Astrocyte (in vitro differentiated cells and primary cell): Measurements from ENCODE around the gene USP15. TPM values are rescaled to one million over a fixed set of nuclear protein-coding genes. Genes with fewer than 3 reads are reported as not detected.

Experiments used
- DNase-seq: peaks from one replicate; pipeline ENCODE4 v3.0.0-alpha.2; 2010; ENCODE audit warnings: low read depth
- FAIRE-seq: peaks from 2 replicates; lab custom pipeline; 2011; peaks lifted over from hg19 to GRCh38; lab: Jason Lieb, UNC
- H2AFZ ChIP-seq: 2 replicates; pipeline ENCODE4 v1.6.0; 2012; ENCODE audit warnings: low read depth, low read length, inconsistent platforms
- H3K27ac ChIP-seq: 2 replicates; pipeline ENCODE4 v1.5.1; 2011; ENCODE audit warnings: low read depth, low read length, inconsistent platforms
- H3K27me3 ChIP-seq: 2 replicates; pipeline ENCODE4 v1.6.0; 2011; ENCODE audit warnings: low read length, inconsistent platforms; ENCODE audit not compliant: insufficient read depth
- H3K36me3 ChIP-seq: 2 replicates; pipeline ENCODE4 v1.5.1; 2011; ENCODE audit warnings: low read length, inconsistent platforms; ENCODE audit not compliant: insufficient read depth
- H3K4me1 ChIP-seq: 2 replicates; pipeline ENCODE4 v1.5.1; 2011; ENCODE audit warnings: low read length, inconsistent platforms; ENCODE audit not compliant: insufficient read depth
- H3K4me2 ChIP-seq: 2 replicates; pipeline ENCODE4 v1.6.0; 2012; ENCODE audit warnings: low read length, inconsistent platforms
- H3K4me3 ChIP-seq: 2 replicates; pipeline ENCODE4 v1.5.1; 2011; ENCODE audit warnings: low read depth, mild to moderate bottlenecking, low read length, inconsistent platforms; ENCODE audit not compliant: insufficient read depth
- H3K79me2 ChIP-seq: 2 replicates; pipeline ENCODE4 v1.6.0; 2012; ENCODE audit warnings: mild to moderate bottlenecking, low read length, inconsistent platforms; ENCODE audit not compliant: insufficient read depth
- H3K9ac ChIP-seq: 2 replicates; pipeline ENCODE4 v1.6.0; 2012; ENCODE audit warnings: mild to moderate bottlenecking, low read length, inconsistent platforms
- H3K9me3 ChIP-seq: 2 replicates; pipeline ENCODE4 v1.5.1; 2012; ENCODE audit warnings: low read depth, mild to moderate bottlenecking, low read length, inconsistent platforms; ENCODE audit not compliant: insufficient read depth
- H4K20me1 ChIP-seq: 2 replicates; pipeline ENCODE4 v1.6.0; 2012; ENCODE audit warnings: low read length, inconsistent platforms; ENCODE audit not compliant: insufficient read depth
- H3K27ac Mint-ChIP-seq: one replicate; pipeline ENCODE4 v1.8.0; 2021; ENCODE audit warnings: mild to moderate bottlenecking, mixed read lengths; ENCODE audit not compliant: unreplicated experiment
- H3K27me3 Mint-ChIP-seq: one replicate; pipeline ENCODE4 v1.8.0; 2021; ENCODE audit warnings: low read depth, mixed read lengths; ENCODE audit not compliant: unreplicated experiment
- H3K36me3 Mint-ChIP-seq: one replicate; pipeline ENCODE4 v1.8.0; 2021; ENCODE audit warnings: low read depth, mixed read lengths; ENCODE audit not compliant: unreplicated experiment
- H3K4me1 Mint-ChIP-seq: one replicate; pipeline ENCODE4 v1.8.0; 2021; ENCODE audit warnings: low read depth, mixed read lengths; ENCODE audit not compliant: unreplicated experiment
- H3K4me3 Mint-ChIP-seq: one replicate; pipeline ENCODE4 v1.8.0; 2021; ENCODE audit warnings: mild to moderate bottlenecking, moderate library complexity, mixed read lengths; ENCODE audit not compliant: unreplicated experiment
- H3K9me3 Mint-ChIP-seq: one replicate; pipeline ENCODE4 v1.8.0; 2021; ENCODE audit warnings: mild to moderate bottlenecking, mixed read lengths; ENCODE audit not compliant: unreplicated experiment
- CTCF ChIP-seq: IDR thresholded peaks from 2 replicates; pipeline ENCODE4 v1.5.1; 2011; ENCODE audit warnings: low read depth, mild to moderate bottlenecking, inconsistent platforms, low read length, moderate library complexity; ENCODE audit not compliant: insufficient read depth
- EZH2 ChIP-seq: IDR thresholded peaks from 2 replicates; pipeline ENCODE4 v1.6.1; 2012; ENCODE audit warnings: mild to moderate bottlenecking, low read length, inconsistent platforms; ENCODE audit not compliant: insufficient read depth
- total RNA-seq: library from RNA; stranded (reverse); gene quantifications from 2 replicates; pipeline ENCODE4 v1.2.1, GENCODE V29; 2021

Gene USP15
- total RNA-seq, 1 donor from 2014 or later, result 81.9 TPM

- no peak for FAIRE-seq
Measured at GRCh38 chr12:62435303-62436163, 175.3 kb downstream of the USP15 start.

GRCh38 chr12:62436164-62436503 is 175.9 kb downstream of the USP15 start:
- H3K4me2 ChIP-seq, result peak overlapping the region; percentile 95
- H3K4me3 ChIP-seq, result peak overlapping the region; percentile 57
- Mint-ChIP-seq H3K27ac (no peak overlapping the region), H3K36me3 (peaks cover 2% of the 10 kb centered on the region), H3K9me3 (peaks cover 6% of the 10 kb centered on the region), H3K4me1 (no peaks in the 10 kb centered on the region), H3K4me3 (no peak overlapping the region), H3K27me3 (peaks cover 36% of the 10 kb centered on the region)
- H4K20me1 ChIP-seq, result no peaks in the 10 kb centered on the region
- H3K27ac ChIP-seq, result no peak overlapping the region
- H3K79me2 ChIP-seq, result no peaks in the 10 kb centered on the region
- no peaks in the 10 kb centered on the region for H3K36me3 ChIP-seq
- DNase-seq, result no peak
- H3K27me3 ChIP-seq, result peaks cover 7% of the 10 kb centered on the region
- no peak for FAIRE-seq
- peaks cover 9% of the 10 kb centered on the region for H3K4me1 ChIP-seq
- peak overlapping the region; percentile 83 for H2AFZ ChIP-seq
- H3K9me3 ChIP-seq, result no peaks in the 10 kb centered on the region
- TF ChIP-seq CTCF (no peak), EZH2 (no peak)
- no peak overlapping the region for H3K9ac ChIP-seq

More at GRCh38 chr12:62435303-62436163, 175.3 kb downstream of the USP15 start:
- peak overlapping the region; percentile 83 for H2AFZ ChIP-seq
- H3K4me1 ChIP-seq, result peaks cover 9% of the 10 kb centered on the region
- Mint-ChIP-seq H3K36me3 (peaks cover 2% of the 10 kb centered on the region), H3K4me3 (peak overlapping the region; percentile 75), H3K4me1 (no peaks in the 10 kb centered on the region), H3K27me3 (peaks cover 40% of the 10 kb centered on the region), H3K27ac (no peak overlapping the region), H3K9me3 (peaks cover 4% of the 10 kb centered on the region)
- H3K4me3 ChIP-seq, result peak overlapping the region; percentile 57
- no peaks in the 10 kb centered on the region for H3K9me3 ChIP-seq
- H3K36me3 ChIP-seq, result no peaks in the 10 kb centered on the region
- peak; percentile 46 for DNase-seq
- no peak for TF ChIP-seq EZH2
- TF ChIP-seq CTCF, result peak; percentile 55
- H4K20me1 ChIP-seq, result no peaks in the 10 kb centered on the region
- H3K9ac ChIP-seq, result peak overlapping the region; percentile 41
- H3K4me2 ChIP-seq, result peak overlapping the region; percentile 95
- H3K27ac ChIP-seq, result no peak overlapping the region
- H3K79me2 ChIP-seq, result no peaks in the 10 kb centered on the region
- peaks cover 7% of the 10 kb centered on the region for H3K27me3 ChIP-seq

GRCh38 chr12:62438098-62438692 is 178.0 kb downstream of the USP15 start:
- no peak overlapping the region for H2AFZ ChIP-seq
- no peak overlapping the region for H3K27ac Mint-ChIP-seq
- H3K9me3 Mint-ChIP-seq, result peaks cover 9% of the 10 kb centered on the region
- no peak overlapping the region for H3K27ac ChIP-seq
- H3K36me3 Mint-ChIP-seq, result peaks cover 2% of the 10 kb centered on the region
- no peak overlapping the region for H3K4me3 ChIP-seq
- H3K9ac ChIP-seq, result no peak overlapping the region
- no peaks in the 10 kb centered on the region for H3K4me1 Mint-ChIP-seq
- peak; percentile 9 for FAIRE-seq
- peak; percentile 12 for DNase-seq
- no peak overlapping the region for H3K4me3 Mint-ChIP-seq
- no peaks in the 10 kb centered on the region for H3K79me2 ChIP-seq
- TF ChIP-seq EZH2 (no peak), CTCF (peak; percentile 87)
- H3K27me3 Mint-ChIP-seq, result peaks cover 29% of the 10 kb centered on the region
- H3K36me3 ChIP-seq, result no peaks in the 10 kb centered on the region
- peaks cover 9% of the 10 kb centered on the region for H3K4me1 ChIP-seq
- H4K20me1 ChIP-seq, result no peaks in the 10 kb centered on the region
- no peaks in the 10 kb centered on the region for H3K9me3 ChIP-seq
- no peak overlapping the region for H3K4me2 ChIP-seq
- H3K27me3 ChIP-seq, result peaks cover 7% of the 10 kb centered on the region
